HCT116 (cell line): ENCODE results near the gene TSPO. TPM values are rescaled to one million over a fixed set of nuclear protein-coding genes. Genes with fewer than 3 reads are reported as not detected.

Experiments used
- ATAC-seq: fragments of 200-7000 bp; cut with Tn5 transposase; 2 replicates; pipeline ENCODE4 v1.9.1; 2020; ENCODE audit warnings: mild to moderate bottlenecking, moderate library complexity
- BruUV-seq: library from RNA; stranded (reverse); fragments of 400-500 nt; replicated peaks from 2 replicates; lab custom pipeline; 2021; lab: Mats Ljungman, UMichigan
- CTCF ChIA-PET: fragments of 300-600 bp; sonication (Branson Sonifier 250); formaldehyde crosslinking; loops from one replicate; lab custom pipeline; 2021; ENCODE audit warnings: antibody characterized with exemption; lab: Charles Lee
- POLR2A ChIA-PET: fragments of 300-600, 350-600 bp; sonication (Branson Sonifier 250); formaldehyde crosslinking; loops from one replicate; lab custom pipeline; 2021; ENCODE audit warnings: antibody characterized with exemption; lab: Charles Lee
- RAD21 ChIA-PET, 2 experiments: fragments of 300-600 bp; sonication (Branson Sonifier 250); formaldehyde crosslinking; loops; one replicate each; lab custom pipeline; 2023; ENCODE audit warnings: low total read pairs in 2 of 2; ENCODE audit not compliant: uncharacterized antibody in 2 of 2, unreplicated experiment in 2 of 2, low non-redundant PET in 1 of 2; lab: Charles Lee
- DNase-seq: peaks from one replicate; pipeline ENCODE4 v3.0.0-alpha.2; 2010; ENCODE audit warnings: low read depth, low spot score
- H2AFZ ChIP-seq: fragments of 200-600 bp; shearing (Covaris generic), sonication (generic); 2 replicates; pipeline ENCODE4 v1.6.1; 2017; ENCODE audit warnings: low read depth, mixed run types, mixed read lengths, antibody characterized with exemption, low read length; ENCODE audit not compliant: poor library complexity, severe bottlenecking
- H3K27ac ChIP-seq: 2 replicates; pipeline ENCODE4 v1.5.1; 2012; ENCODE audit warnings: low read depth, low read length
- H3K27me3 ChIP-seq: fragments of 200-600 bp; sonication (generic); 2 replicates; pipeline ENCODE4 v1.6.1; 2016; ENCODE audit warnings: mixed run types, low read length, mixed read lengths; ENCODE audit not compliant: insufficient read depth
- H3K36me3 ChIP-seq, 2 experiments: fragments of 200-500 bp in 1 of 2; fragments of 200-600 bp in 1 of 2; sonication (Bioruptor generic) in 1 of 2; sonication (generic) in 1 of 2; 2 replicates each; pipeline versions ENCODE4 v1.5.1 to v1.6.1; 2014 to 2016; ENCODE audit warnings: low read length in 2 of 2, inconsistent platforms in 1 of 2, mixed read lengths in 1 of 2, mixed run types in 1 of 2; ENCODE audit not compliant: insufficient read depth in 2 of 2, control insufficient read depth in 1 of 2
- H3K4me1 ChIP-seq, 2 experiments: fragments of 200-600 bp in 1 of 2; sonication (generic) in 1 of 2; 2 replicates each; pipeline versions ENCODE4 v1.5.1 to v1.6.1; 2012 to 2017; ENCODE audit warnings: low read length in 2 of 2, inconsistent platforms in 1 of 2, mild to moderate bottlenecking in 1 of 2, mixed read lengths in 1 of 2, mixed run types in 1 of 2, moderate library complexity in 1 of 2; ENCODE audit not compliant: insufficient read depth in 2 of 2, control insufficient read depth in 1 of 2
- H3K4me2 ChIP-seq: fragments of 200-600 bp; sonication (generic); 2 replicates; pipeline ENCODE4 v1.6.1; 2017; ENCODE audit warnings: mixed run types, low read length, mixed read lengths
- H3K4me3 ChIP-seq, 2 experiments: fragments of 200-600 bp in 1 of 2; sonication (generic) in 1 of 2; replicated peaks in 1 of 2; 2 replicates each; pipeline ENCODE4 v1.5.1; 2011 to 2016; ENCODE audit warnings: low read length in 2 of 2, control low read depth in 1 of 2, low read depth in 1 of 2, mild to moderate bottlenecking in 1 of 2, mixed read lengths in 1 of 2, mixed run types in 1 of 2
- H3K79me2 ChIP-seq: fragments of 200-600 bp; sonication (generic); 2 replicates; pipeline ENCODE4 v1.6.1; 2017; ENCODE audit warnings: mild to moderate bottlenecking, mixed run types, low read length, moderate library complexity, mixed read lengths; ENCODE audit not compliant: insufficient read depth
- H3K9ac ChIP-seq: fragments of 200-600 bp; sonication (generic); 2 replicates; pipeline ENCODE4 v1.6.1; 2016; ENCODE audit warnings: low read length, mixed read lengths
- H3K9me2 ChIP-seq: fragments of 200-600 bp; sonication (generic), shearing (Covaris generic); 2 replicates; pipeline ENCODE4 v1.6.1; 2017; ENCODE audit warnings: mixed run types, mild to moderate bottlenecking, moderate library complexity; ENCODE audit not compliant: insufficient read depth
- H3K9me3 ChIP-seq, 2 experiments: fragments of 200-500 bp in 1 of 2; fragments of 200-600 bp in 1 of 2; sonication (Bioruptor generic) in 1 of 2; sonication (generic) in 1 of 2; 2 replicates each; pipeline ENCODE4 v1.6.1; 2014 to 2017; ENCODE audit warnings: low read length in 2 of 2, mixed read lengths in 2 of 2, inconsistent platforms in 1 of 2, low read depth in 1 of 2, mild to moderate bottlenecking in 1 of 2, mixed run types in 1 of 2, moderate library complexity in 1 of 2; ENCODE audit not compliant: control insufficient read depth in 1 of 2, insufficient read depth in 1 of 2
- H4K20me1 ChIP-seq: fragments of 200-600 bp; sonication (generic), shearing (Covaris generic); 2 replicates; pipeline ENCODE4 v1.6.1; 2017; ENCODE audit warnings: mixed run types, mild to moderate bottlenecking, moderate library complexity; ENCODE audit not compliant: insufficient read depth
- ATF3 ChIP-seq: IDR thresholded peaks from 2 replicates; pipeline ENCODE4 v1.6.1; 2012
- CBX3 ChIP-seq: IDR thresholded peaks from 2 replicates; pipeline ENCODE4 v1.6.1; 2012; ENCODE audit warnings: low read depth
- CEBPB ChIP-seq: IDR thresholded peaks from 2 replicates; pipeline ENCODE4 v1.6.1; 2012; ENCODE audit warnings: low read depth
- EGR1 ChIP-seq: IDR thresholded peaks from 2 replicates; pipeline ENCODE4 v1.6.1; 2012; ENCODE audit warnings: low read depth
- ELF1 ChIP-seq: IDR thresholded peaks from 2 replicates; pipeline ENCODE4 v1.6.1; 2012; ENCODE audit warnings: low read depth, borderline replicate concordance
- EZH2 ChIP-seq: fragments of 200-600 bp; sonication (generic); IDR thresholded peaks from 2 replicates; pipeline ENCODE4 v1.6.1; 2017; ENCODE audit warnings: antibody characterized with exemption, mixed run types
- EZH2phosphoT487 ChIP-seq: fragments of 200-600 bp; IDR thresholded peaks from 2 replicates; pipeline ENCODE4 v1.6.1; 2018; ENCODE audit warnings: antibody characterized with exemption, borderline replicate concordance
- FOSL1 ChIP-seq: IDR thresholded peaks from 2 replicates; pipeline ENCODE4 v1.6.1; 2012; ENCODE audit warnings: low read depth
- POLR2A ChIP-seq: IDR thresholded peaks from 2 replicates; pipeline ENCODE4 v1.7.0; 2011; ENCODE audit warnings: borderline replicate concordance; ENCODE audit not compliant: insufficient read depth, insufficient read length; ENCODE audit errors: extremely low read depth
- POLR2AphosphoS5 ChIP-seq: IDR thresholded peaks from 2 replicates; pipeline ENCODE4 v1.6.1; 2011; ENCODE audit warnings: mild to moderate bottlenecking, low read depth, low read length, moderate library complexity
- RAD21 ChIP-seq: IDR thresholded peaks from 2 replicates; pipeline ENCODE4 v1.6.1; 2012; ENCODE audit warnings: low read depth, mild to moderate bottlenecking
- SIN3A ChIP-seq: IDR thresholded peaks from 2 replicates; pipeline ENCODE4 v1.6.1; 2012; ENCODE audit warnings: low read depth
- SRF ChIP-seq: IDR thresholded peaks from 2 replicates; pipeline ENCODE4 v1.6.1; 2012; ENCODE audit warnings: low read depth
- YY1 ChIP-seq: IDR thresholded peaks from 2 replicates; pipeline ENCODE4 v1.6.1; 2011; ENCODE audit warnings: low read length, low read depth, moderate library complexity, mild to moderate bottlenecking; ENCODE audit not compliant: insufficient replicate concordance; ENCODE audit errors: extremely low read depth
- ZNF274 ChIP-seq: fragments of 200-500 bp; sonication (Bioruptor generic); IDR thresholded peaks from 2 replicates; pipeline ENCODE4 v1.6.1; 2014; ENCODE audit warnings: mild to moderate bottlenecking, low read depth, low read length, inconsistent platforms
- intact Hi-C: fragments of 100-400 bp; cut with micrococcal nuclease; formaldehyde crosslinking; loops from 2 replicates; pipeline ENCODE4 v1.10.0; 2022
- total RNA-seq: library from RNA; stranded (reverse); gene quantifications from one replicate; pipeline ENCODE4 v1.2.1, GENCODE V29; 2021; ENCODE audit not compliant: unreplicated experiment
- TF ChIP-seq, protein P1 (sequence below), 3 experiments: fragments of 200-600 bp in 1 of 3; sonication (generic) in 1 of 3; IDR thresholded peaks in 2 of 3; conservative IDR thresholded peaks in 1 of 3; 2 replicates each; pipeline ENCODE4 v1.5.1; 2012 to 2017; ENCODE audit warnings: low read depth in 2 of 3, low read length in 2 of 3, antibody characterized with exemption in 1 of 3, borderline replicate concordance in 1 of 3, control low read depth in 1 of 3, mild to moderate bottlenecking in 1 of 3, mixed read lengths in 1 of 3, mixed run types in 1 of 3, moderate library complexity in 1 of 3; ENCODE audit not compliant: insufficient read depth in 1 of 3

Gene TSPO
- total RNA-seq, 1 experiment from 2014 or later, result 192 TPM

GRCh38 chr22:43174941-43175531 lies 23.7 kb downstream of the TSPO start:
- peaks cover 24 to 67% of the 10 kb centered on the region in 2 experiments for H3K36me3 ChIP-seq
- H3K4me1 ChIP-seq, result no peaks in the 10 kb centered on the region
- CTCF ChIA-PET, result no interaction called here
- intact Hi-C loops, result no loop called here
- H3K4me3 ChIP-seq, result no peak overlapping the region
- DNase-seq, result no peak
- no peak for TF ChIP-seq POLR2AphosphoS5
- no peak for TF ChIP-seq ATF3
- TF ChIP-seq CBX3, result no peak
- TF ChIP-seq POLR2A, result no peak
- TF ChIP-seq FOSL1, result no peak
- no peak for TF ChIP-seq EZH2
- TF ChIP-seq, all 23 proteins: peak for 0
- no peaks in the 10 kb centered on the region for H3K79me2 ChIP-seq
- ChIA-PET RAD21 (no interaction called here), POLR2A (no interaction called here)
- no peaks in the 10 kb centered on the region for H4K20me1 ChIP-seq
- no peaks in the 10 kb centered on the region for H3K9me2 ChIP-seq
- H2AFZ ChIP-seq, result no peak overlapping the region
- H3K27ac ChIP-seq, result no peak overlapping the region
- no TSS peak for BruUV-seq
- H3K9me3 ChIP-seq, result no peaks in the 10 kb centered on the region
- no peaks in the 10 kb centered on the region for H3K27me3 ChIP-seq
- no peak overlapping the region for H3K9ac ChIP-seq
- ATAC-seq, result no peak
- no peak overlapping the region for H3K4me2 ChIP-seq

- BruUV-seq, result no TSS peak
- H3K79me2 ChIP-seq, result 0 out of 2 replicates have a peak, but pooled peaks cover 3% of the 10 kb centered on the region
- no peaks in the 10 kb centered on the region for H3K27me3 ChIP-seq
- H3K4me3 ChIP-seq, result no peak overlapping the region
- H4K20me1 ChIP-seq, result no peaks in the 10 kb centered on the region
- no peak for DNase-seq
- intact Hi-C loops, result no loop called here
- H3K36me3 ChIP-seq, result peaks cover 28 to 71% of the 10 kb centered on the region in 2 experiments
- ChIA-PET CTCF (no interaction called here), RAD21 (no interaction called here), POLR2A (no interaction called here)
- no peak overlapping the region for H3K27ac ChIP-seq
- no peak overlapping the region for H3K4me2 ChIP-seq
- no peak for ATAC-seq
- no peaks in the 10 kb centered on the region for H3K9me3 ChIP-seq
- H2AFZ ChIP-seq, result no peak overlapping the region
- no peaks in the 10 kb centered on the region for H3K4me1 ChIP-seq
- H3K9me2 ChIP-seq, result no peaks in the 10 kb centered on the region
- H3K9ac ChIP-seq, result no peak overlapping the region
- TF ChIP-seq ZNF274 (no peak), EZH2 (no peak), CEBPB (no peak), EGR1 (no peak), YY1 (no peak), SRF (no peak), POLR2AphosphoS5 (no peak), ELF1 (no peak), ATF3 (no peak), RAD21 (no peak), EZH2phosphoT487 (no peak), SIN3A (no peak)
- TF ChIP-seq, protein P1, sequence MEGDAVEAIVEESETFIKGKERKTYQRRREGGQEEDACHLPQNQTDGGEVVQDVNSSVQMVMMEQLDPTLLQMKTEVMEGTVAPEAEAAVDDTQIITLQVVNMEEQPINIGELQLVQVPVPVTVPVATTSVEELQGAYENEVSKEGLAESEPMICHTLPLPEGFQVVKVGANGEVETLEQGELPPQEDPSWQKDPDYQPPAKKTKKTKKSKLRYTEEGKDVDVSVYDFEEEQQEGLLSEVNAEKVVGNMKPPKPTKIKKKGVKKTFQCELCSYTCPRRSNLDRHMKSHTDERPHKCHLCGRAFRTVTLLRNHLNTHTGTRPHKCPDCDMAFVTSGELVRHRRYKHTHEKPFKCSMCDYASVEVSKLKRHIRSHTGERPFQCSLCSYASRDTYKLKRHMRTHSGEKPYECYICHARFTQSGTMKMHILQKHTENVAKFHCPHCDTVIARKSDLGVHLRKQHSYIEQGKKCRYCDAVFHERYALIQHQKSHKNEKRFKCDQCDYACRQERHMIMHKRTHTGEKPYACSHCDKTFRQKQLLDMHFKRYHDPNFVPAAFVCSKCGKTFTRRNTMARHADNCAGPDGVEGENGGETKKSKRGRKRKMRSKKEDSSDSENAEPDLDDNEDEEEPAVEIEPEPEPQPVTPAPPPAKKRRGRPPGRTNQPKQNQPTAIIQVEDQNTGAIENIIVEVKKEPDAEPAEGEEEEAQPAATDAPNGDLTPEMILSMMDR (IDR thresholded peaks at IDR 0.05 in 2 of 3, conservative IDR thresholded peaks at IDR 0.05 in 1 of 3; ENCODE audit: borderline replicate concordance in 1 of 3, insufficient read depth in 1 of 3, low read depth in 2 of 3, low read length in 2 of 3), result no peak
These were observed 24.7 kb downstream of the TSPO start for GRCh38 chr22:43176090-43176489.
